Measurements from ENCODE around the gene UBE2E2.
"Not testable (repeated sequence)": the region's sequence is repeated elsewhere in the genome, so short reads cannot be mapped to it uniquely, and the experiment has no call there.

Gene UBE2E2

DNA sequence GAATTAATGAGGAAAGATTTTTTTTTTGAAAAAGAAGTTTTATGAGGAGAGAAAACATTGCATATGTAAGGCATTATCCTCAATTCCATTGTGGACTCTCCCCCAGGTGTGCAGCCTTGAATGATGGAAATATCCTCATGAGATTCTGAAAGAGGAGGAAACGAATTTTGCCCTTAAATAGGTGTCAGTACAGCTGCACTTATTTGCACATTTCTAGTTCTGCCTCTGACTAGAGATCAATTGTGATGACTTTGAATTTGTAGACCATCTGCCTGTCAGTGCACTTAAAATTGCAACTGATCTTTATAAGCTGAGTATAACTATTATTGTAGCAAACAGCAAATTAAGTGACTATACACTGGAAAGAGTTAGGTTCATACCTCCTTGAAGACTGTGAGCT is 141.8 kb downstream of the UBE2E2 start:
- Histone ChIP-seq H3K9ac (ENCODE audit: low read length) (no peak overlapping the region), H3K79me2 (ENCODE audit: insufficient read depth, low read length) (peaks cover 5% of the 10 kb centered on the region; the same call in 1 of the 2 replicates), H3K9me2 (ENCODE audit: low read depth, low read length) (no peaks in the 10 kb centered on the region), H3K4me3 (ENCODE audit: low read depth, low read length, poor library complexity, severe bottlenecking) (no peak overlapping the region), H4K20me1 (ENCODE audit: insufficient read depth, low read length) (no peaks in the 10 kb centered on the region), H3K27ac (ENCODE audit: low read depth, low read length, poor library complexity, severe bottlenecking) (no peak overlapping the region), H3K36me3 (ENCODE audit: insufficient read depth, low read length) (no peaks in the 10 kb centered on the region; the same call in 1 of the 2 replicates), H3K27me3 (ENCODE audit: insufficient read depth, low read length) (no peaks in the 10 kb centered on the region), H3F3A (ENCODE audit: insufficient read depth, low read length) (no peaks in the 10 kb centered on the region), H3K4me2 (ENCODE audit: low read length) (no peak overlapping the region), H3K4me1 (ENCODE audit: insufficient read depth, low read length, severe bottlenecking) (peaks cover 29% of the 10 kb centered on the region), H2AFZ (ENCODE audit: low read length) (no peak overlapping the region), H3K9me3 (ENCODE audit: low read length) (no peaks in the 10 kb centered on the region)
- no peak for TF ChIP-seq EZH2 (IDR thresholded peaks at IDR 0.05; ENCODE audit: borderline replicate concordance, low read length)
- TF ChIP-seq, protein P1, sequence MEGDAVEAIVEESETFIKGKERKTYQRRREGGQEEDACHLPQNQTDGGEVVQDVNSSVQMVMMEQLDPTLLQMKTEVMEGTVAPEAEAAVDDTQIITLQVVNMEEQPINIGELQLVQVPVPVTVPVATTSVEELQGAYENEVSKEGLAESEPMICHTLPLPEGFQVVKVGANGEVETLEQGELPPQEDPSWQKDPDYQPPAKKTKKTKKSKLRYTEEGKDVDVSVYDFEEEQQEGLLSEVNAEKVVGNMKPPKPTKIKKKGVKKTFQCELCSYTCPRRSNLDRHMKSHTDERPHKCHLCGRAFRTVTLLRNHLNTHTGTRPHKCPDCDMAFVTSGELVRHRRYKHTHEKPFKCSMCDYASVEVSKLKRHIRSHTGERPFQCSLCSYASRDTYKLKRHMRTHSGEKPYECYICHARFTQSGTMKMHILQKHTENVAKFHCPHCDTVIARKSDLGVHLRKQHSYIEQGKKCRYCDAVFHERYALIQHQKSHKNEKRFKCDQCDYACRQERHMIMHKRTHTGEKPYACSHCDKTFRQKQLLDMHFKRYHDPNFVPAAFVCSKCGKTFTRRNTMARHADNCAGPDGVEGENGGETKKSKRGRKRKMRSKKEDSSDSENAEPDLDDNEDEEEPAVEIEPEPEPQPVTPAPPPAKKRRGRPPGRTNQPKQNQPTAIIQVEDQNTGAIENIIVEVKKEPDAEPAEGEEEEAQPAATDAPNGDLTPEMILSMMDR (IDR thresholded peaks at IDR 0.05; ENCODE audit: low read length): no peak

GRCh38 chr3:23349444-23349843 is 146.3 kb downstream of the UBE2E2 start:
- not testable (repeated sequence) for H3K9ac ChIP-seq (ENCODE audit: low read length); H3K79me2 ChIP-seq (ENCODE audit: insufficient read depth, low read length); H3K4me3 ChIP-seq (ENCODE audit: low read depth, low read length, poor library complexity, severe bottlenecking); H3K27ac ChIP-seq (ENCODE audit: low read depth, low read length, poor library complexity, severe bottlenecking); H3K4me2 ChIP-seq (ENCODE audit: low read length); H3F3A ChIP-seq (ENCODE audit: insufficient read depth, low read length); H3K9me3 ChIP-seq (ENCODE audit: low read length); H3K27me3 ChIP-seq (ENCODE audit: insufficient read depth, low read length); H2AFZ ChIP-seq (ENCODE audit: low read length); H3K4me1 ChIP-seq (ENCODE audit: insufficient read depth, low read length, severe bottlenecking); H4K20me1 ChIP-seq (ENCODE audit: insufficient read depth, low read length); H3K36me3 ChIP-seq (ENCODE audit: insufficient read depth, low read length); H3K9me2 ChIP-seq (ENCODE audit: low read depth, low read length)

GRCh38 chr3:23356169-23356568 is 153.0 kb downstream of the UBE2E2 start:
- TF ChIP-seq, protein P1 (IDR thresholded peaks at IDR 0.05; ENCODE audit: low read length): no peak
- TF ChIP-seq EZH2 (IDR thresholded peaks at IDR 0.05; ENCODE audit: borderline replicate concordance, low read length): no peak
- no peak overlapping the region for H3K4me3 ChIP-seq (ENCODE audit: low read depth, low read length, poor library complexity, severe bottlenecking)
- no peaks in the 10 kb centered on the region for H3F3A ChIP-seq (ENCODE audit: insufficient read depth, low read length)
- no peaks in the 10 kb centered on the region for H3K79me2 ChIP-seq (ENCODE audit: insufficient read depth, low read length)
- H3K4me2 ChIP-seq (ENCODE audit: low read length): no peak overlapping the region
- H3K9me2 ChIP-seq (ENCODE audit: low read depth, low read length): no peaks in the 10 kb centered on the region
- no peaks in the 10 kb centered on the region for H4K20me1 ChIP-seq (ENCODE audit: insufficient read depth, low read length)
- no peaks in the 10 kb centered on the region for H3K9me3 ChIP-seq (ENCODE audit: low read length)
- no peak overlapping the region for H3K9ac ChIP-seq (ENCODE audit: low read length)
- no peaks in the 10 kb centered on the region for H3K4me1 ChIP-seq (ENCODE audit: insufficient read depth, low read length, severe bottlenecking)
- no peaks in the 10 kb centered on the region for H3K36me3 ChIP-seq (ENCODE audit: insufficient read depth, low read length)
- no peak overlapping the region for H2AFZ ChIP-seq (ENCODE audit: low read length)
- no peaks in the 10 kb centered on the region for H3K27me3 ChIP-seq (ENCODE audit: insufficient read depth, low read length)
- H3K27ac ChIP-seq (ENCODE audit: low read depth, low read length, poor library complexity, severe bottlenecking): no peak overlapping the region

DNA sequence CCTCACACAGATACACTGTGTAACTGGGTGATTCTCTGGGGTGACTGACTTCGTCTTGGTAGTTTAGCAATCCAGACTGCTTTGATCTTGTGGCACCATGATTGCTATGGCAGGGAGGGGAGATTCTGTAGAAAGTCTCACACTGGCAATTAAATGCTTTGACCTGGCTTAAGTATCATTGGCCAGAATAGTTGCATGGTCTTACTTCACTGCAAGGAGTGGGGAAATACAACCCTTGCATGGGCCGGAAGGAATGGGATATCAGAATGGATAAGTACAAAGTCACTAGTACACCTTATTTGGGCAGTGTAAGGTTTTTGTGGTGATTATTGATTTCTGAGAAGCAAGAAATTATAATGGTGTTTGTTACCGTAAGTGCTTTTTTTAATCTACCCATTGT is 153.8 kb downstream of the UBE2E2 start:
- Histone ChIP-seq H3K9me3 (ENCODE audit: low read length) (no peaks in the 10 kb centered on the region; the same call in 1 of the 2 replicates), H3K4me1 (ENCODE audit: insufficient read depth, low read length, severe bottlenecking) (no peaks in the 10 kb centered on the region), H3K9ac (ENCODE audit: low read length) (no peak overlapping the region), H2AFZ (ENCODE audit: low read length) (no peak overlapping the region), H3K4me2 (ENCODE audit: low read length) (no peak overlapping the region), H3K27ac (ENCODE audit: low read depth, low read length, poor library complexity, severe bottlenecking) (no peak overlapping the region), H3K9me2 (ENCODE audit: low read depth, low read length) (no peaks in the 10 kb centered on the region), H3F3A (ENCODE audit: insufficient read depth, low read length) (no peaks in the 10 kb centered on the region), H3K36me3 (ENCODE audit: insufficient read depth, low read length) (no peaks in the 10 kb centered on the region), H3K79me2 (ENCODE audit: insufficient read depth, low read length) (no peaks in the 10 kb centered on the region), H4K20me1 (ENCODE audit: insufficient read depth, low read length) (no peaks in the 10 kb centered on the region), H3K27me3 (ENCODE audit: insufficient read depth, low read length) (no peaks in the 10 kb centered on the region), H3K4me3 (ENCODE audit: low read depth, low read length, poor library complexity, severe bottlenecking) (no peak overlapping the region)
- TF ChIP-seq, protein P1 (IDR thresholded peaks at IDR 0.05; ENCODE audit: low read length): no peak
- no peak for TF ChIP-seq EZH2 (IDR thresholded peaks at IDR 0.05; ENCODE audit: borderline replicate concordance, low read length)
